Breast epithelium (tissue), 3 donors: ENCODE measurements around the gene CCDC7.

Experiments used
- CTCF ChIP-seq, 3 donors: fragments of 450-650 bp; IDR thresholded peaks; one replicate each; pipeline ENCODE4 v1.5.1; 2016 to 2017; ENCODE audit warnings: antibody characterized with exemption in 3 of 3, mild to moderate bottlenecking in 3 of 3, moderate library complexity in 3 of 3
- POLR2A ChIP-seq: fragments of 450-650 bp; IDR thresholded peaks from one replicate; pipeline ENCODE4 v1.6.1; 2016; ENCODE audit warnings: antibody characterized with exemption, mild to moderate bottlenecking, moderate library complexity
- POLR2AphosphoS5 ChIP-seq, 3 donors: sonication (generic); formaldehyde crosslinking; IDR thresholded peaks; one replicate each; pipeline ENCODE4 v1.6.1; 2017; ENCODE audit warnings: antibody characterized with exemption in 3 of 3

GRCh38 chr10:32650246-32650655 lies 204.3 kb downstream of the CCDC7 start:
- TF ChIP-seq CTCF (IDR thresholded peaks at IDR 0.05): no peak
- no peak for TF ChIP-seq POLR2A
- TF ChIP-seq POLR2AphosphoS5 (IDR thresholded peaks at IDR 0.05): no peak
